Stomach (tissue), 4 donors: ENCODE results near the gene BRD9.
"Not testable (repeated sequence)": the region's sequence is repeated elsewhere in the genome, so short reads cannot be mapped to it uniquely, and the experiment has no call there.

Experiments
- CTCF ChIP-seq, 7 experiments: fragments of 450-650 bp in 4 of 7; fragments of 200-600 bp in 3 of 7; sonication (generic) in 3 of 7; IDR thresholded peaks; one replicate each; pipeline ENCODE4 v1.5.1; 2016 to 2019; ENCODE audit warnings: antibody characterized with exemption in 7 of 7, control low read depth in 2 of 7, mild to moderate bottlenecking in 1 of 7
- POLR2A ChIP-seq, 4 donors: fragments of 450-650 bp; IDR thresholded peaks; one replicate each; pipeline ENCODE4 v1.6.1; 2016; ENCODE audit warnings: antibody characterized with exemption in 4 of 4, control low read depth in 2 of 4, mild to moderate bottlenecking in 1 of 4, moderate library complexity in 1 of 4
- POLR2AphosphoS5 ChIP-seq, 3 donors: sonication (generic); formaldehyde crosslinking; IDR thresholded peaks; one replicate each; pipeline ENCODE4 v1.6.1; 2016; ENCODE audit warnings: antibody characterized with exemption in 3 of 3

- not testable (repeated sequence) for TF ChIP-seq CTCF, POLR2AphosphoS5, POLR2A (IDR thresholded peaks at IDR 0.05)
These were observed 50.0 kb downstream of the BRD9 start for GRCh38 chr5:842402-843221.
